TTC549 (cell line): ENCODE results near the gene BIN2.

Experiments
- FAIRE-seq: peaks from 2 replicates; lab custom pipeline; 2012; peaks lifted over from hg19 to GRCh38; lab: Jason Lieb, UNC

BIN2 gene

DNA sequence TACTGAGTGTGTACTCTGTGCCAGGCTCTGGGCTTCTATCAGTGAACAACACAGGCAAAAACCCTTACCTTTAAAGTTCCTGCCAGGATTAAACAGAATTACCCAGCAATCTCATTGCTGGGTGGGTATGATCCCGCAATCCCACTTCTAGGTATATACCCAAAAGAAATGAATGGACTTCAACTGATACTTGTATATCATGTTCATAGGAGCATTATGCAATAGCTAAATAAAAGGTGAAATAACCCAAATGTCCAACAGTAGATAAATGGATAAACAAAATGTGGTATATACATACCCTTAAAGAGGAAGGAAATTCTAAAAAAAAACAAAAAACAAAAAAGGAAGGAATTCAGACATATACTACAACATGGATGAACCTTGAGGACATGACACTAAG is 70.7 kb downstream of the BIN2 start:
- FAIRE-seq: no peak

DNA sequence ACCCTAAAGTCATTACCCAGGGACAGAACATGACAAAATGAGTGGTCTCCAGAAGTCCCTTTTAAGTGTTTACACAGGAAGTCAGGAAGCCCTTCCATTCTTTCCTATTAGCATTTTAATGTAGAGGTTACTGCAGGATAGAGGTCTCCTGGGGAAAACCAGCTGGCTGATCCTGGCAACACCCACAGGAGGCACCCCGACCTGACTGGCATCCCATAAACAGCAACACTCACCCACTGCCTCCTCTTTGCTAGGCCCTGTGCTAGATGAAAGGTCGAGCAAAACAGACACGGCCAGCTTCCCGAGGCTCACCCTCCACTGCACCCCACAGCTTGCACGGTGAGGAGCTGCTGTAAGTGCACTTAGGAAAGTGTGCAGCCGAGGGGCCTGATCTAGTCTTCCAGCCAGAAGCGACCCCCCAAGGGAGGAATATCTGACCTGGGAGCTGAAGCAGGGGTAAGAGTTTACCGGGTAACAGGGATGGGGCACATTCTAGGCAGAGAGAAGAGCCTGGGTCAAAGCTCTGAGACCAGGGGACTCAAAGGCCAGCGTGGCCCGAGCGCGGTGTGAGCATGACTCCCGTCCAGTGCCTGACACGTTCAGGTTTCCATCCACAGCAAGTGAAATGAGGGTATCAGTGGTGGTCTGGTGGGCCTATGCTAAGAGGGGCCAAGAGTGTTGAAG is 76.3 kb downstream of the BIN2 start:
- FAIRE-seq: no peak

DNA sequence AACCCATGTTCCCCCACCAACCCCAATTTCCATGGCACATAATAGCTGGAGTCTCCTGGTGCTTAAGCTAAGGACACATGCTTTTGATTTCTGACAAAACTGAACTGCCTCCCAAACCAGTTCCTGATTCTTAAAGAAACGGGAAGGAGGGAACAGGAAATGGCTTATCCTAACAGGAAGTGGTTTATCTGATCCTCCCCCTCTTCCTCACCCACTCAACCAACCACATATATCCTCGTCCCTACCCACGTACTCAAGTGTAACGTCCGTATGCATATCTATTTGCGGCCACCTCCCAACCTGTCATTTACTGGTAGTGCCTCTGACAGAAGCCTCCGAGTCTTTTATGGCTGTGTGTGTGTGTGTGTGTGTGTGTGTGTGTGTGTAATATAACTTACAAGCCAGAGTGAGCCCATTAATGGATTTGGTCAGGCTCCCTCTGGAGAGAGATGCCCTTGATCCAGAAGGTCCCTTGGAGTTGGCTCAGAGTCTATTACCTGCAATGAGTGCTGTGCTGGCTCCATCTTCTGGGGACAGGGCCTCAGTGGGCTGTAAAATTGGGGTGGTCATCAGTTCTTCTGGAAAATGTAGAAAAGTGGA is 77.6 kb downstream of the BIN2 start:
- FAIRE-seq: no peak

DNA sequence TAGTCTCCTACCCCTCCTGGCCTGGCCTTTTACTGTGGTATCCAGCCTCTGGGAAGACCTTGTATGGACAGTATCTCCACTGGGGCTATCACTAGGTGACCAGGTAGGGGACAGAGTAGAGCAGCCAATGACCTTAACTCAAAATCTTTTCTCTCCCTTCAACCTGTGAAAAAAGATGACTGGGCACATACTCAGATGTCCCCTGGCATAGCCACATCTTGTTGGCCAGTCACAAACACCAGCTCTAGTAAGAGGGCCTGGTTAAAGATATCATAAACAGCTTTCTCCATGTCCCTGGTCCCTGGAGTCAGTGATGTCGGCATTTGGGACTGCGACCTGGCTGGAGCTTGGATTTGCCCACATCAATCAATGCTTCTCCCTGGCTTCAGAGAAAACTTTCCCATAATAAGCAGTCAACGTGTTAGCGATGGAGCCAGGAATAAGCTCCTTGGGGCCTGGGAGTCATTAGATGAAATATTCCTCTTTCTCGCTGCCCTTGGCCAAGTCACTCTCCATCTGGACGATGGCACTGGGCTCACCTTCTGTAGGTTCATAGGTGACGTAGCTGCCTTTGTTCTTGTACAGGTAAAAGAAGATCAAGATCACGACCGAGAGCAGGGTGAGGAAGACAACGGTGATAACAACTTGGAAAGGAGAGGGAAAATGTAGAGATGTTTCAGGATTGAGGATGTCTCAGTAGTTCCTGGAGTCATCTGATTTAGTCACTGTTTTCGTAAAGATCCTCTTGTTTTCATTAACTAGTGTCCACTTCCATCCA is 78.3 kb downstream of the BIN2 start:
- FAIRE-seq: no peak

- FAIRE-seq: no peak
Observed at GRCh38 chr12:51244269-51244668, 79.7 kb downstream of the BIN2 start.

DNA sequence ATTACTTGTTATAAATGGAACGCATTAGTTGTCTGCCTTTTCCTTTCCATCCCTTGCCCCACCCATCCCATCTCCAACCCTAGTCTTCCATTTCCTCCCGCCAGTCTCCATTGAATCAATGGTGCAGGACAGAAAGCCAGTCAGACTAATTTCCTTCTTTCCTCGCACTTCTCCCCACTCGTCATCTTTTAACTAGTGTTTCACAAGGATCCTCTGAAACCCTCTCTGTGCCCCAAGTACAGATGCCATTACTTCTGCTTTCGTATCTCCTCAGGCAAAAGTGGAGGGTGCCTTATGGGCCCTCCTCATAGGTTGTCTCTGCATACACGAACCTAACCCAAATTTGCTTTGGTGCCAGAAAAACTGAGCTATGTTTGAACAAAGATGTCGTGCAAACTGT is 81.1 kb downstream of the BIN2 start:
- FAIRE-seq: no peak

DNA sequence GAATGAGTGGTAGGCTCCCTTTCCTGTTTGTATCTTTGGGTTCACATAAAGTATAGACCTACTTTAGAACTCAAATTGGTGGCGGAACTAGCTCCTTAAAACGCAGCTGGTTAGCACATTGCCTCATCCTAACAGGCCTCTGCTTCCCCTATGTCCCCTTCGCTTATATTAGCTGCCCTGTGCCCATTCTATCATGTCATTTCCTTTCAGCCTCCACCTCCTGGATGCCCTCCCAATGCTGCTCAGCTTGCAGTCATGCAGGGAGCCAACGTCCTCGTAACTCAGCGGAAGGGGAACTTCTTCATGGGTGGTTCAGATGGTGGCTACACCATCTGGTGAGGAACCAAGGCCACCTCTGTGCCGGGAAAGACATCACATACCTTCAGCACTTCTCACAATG is 81.9 kb downstream of the BIN2 start:
- no peak for FAIRE-seq

DNA sequence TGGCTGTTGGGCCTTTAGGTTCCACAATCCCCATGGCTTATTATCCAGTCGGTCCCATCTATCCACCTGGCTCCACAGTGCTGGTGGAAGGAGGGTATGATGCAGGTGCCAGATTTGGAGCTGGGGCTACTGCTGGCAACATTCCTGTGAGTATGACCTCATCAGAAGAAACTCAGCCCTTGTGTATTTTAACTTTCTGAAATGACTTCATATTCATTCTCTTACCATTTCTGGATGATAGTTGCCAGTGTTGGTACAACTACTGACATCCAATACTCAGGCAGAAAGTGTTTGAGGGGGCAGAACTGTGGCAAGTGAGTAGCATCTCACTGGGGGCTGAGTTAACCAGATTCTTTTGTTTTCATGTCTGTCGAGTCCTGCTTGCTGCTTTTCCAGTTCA is 83.0 kb downstream of the BIN2 start:
- no peak for FAIRE-seq

DNA sequence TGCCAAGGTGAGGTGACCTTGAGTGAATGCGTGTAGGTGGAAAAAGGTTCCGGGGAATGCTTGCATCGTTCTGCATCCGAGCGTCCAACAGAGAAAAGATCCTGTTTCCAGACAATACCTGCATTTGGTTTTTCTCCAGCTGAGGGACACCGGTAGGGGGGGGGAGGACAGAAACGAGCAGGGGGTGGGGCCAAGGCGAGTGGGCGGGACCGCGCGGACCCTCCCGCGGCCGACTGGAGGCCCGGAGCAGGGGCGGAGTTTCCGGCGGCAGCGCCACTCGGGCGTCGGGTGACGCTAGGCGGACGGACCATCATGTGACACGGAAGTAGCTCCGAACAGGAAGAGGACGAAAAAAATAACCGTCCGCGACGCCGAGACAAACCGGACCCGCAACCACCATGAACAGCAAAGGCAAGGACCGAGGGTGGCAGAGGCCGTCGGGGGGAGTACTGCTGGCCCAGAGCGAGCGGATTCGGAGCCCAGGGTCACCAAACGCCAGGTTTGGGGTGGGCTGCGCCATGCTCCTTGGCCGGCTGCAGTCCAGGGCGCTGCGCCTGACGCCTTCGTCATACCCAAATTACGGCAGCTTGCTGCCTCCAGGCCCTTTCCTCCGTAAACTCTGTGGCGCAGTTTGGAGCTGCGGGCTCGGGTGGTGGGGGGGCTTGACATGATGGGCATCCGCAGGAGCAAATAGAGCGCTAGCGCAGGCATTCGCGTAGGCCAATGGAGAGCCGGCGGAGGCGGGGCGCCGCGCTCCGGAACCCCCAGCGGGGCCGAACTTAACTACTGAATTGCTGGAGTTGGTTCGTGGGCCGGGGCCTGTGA is 85.3 kb downstream of the BIN2 start, which contains the start of gene DAZAP2:
DAZAP2 (plus strand) TSS at position 317 of the 825 bp plus-strand sequence; CDS start at position 399, 82 bp downstream.
- FAIRE-seq: no peak

DNA sequence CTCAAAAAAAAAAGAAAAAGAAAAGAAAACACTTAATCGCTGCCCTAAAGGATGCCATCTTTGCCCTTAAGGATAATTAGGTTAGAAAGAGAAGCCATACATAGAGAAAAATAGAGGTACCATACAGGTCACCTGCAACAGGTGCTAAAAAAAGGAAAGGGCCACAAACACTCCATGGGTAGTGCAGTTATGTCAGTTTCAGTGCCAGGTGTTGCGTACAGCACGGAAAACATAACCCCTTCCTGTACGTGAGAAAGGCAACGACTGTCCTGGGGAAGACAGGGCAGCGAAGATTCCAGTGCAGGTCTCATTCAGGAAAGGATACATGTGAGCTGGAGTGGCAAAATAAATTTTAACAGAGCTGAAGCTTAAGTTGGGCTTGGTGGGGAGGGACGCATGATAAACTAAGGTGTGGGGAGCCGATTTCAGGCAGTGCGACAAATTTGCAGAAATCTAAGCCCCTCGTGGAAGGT is 85.9 kb downstream of the BIN2 start:
- FAIRE-seq: no peak

DNA sequence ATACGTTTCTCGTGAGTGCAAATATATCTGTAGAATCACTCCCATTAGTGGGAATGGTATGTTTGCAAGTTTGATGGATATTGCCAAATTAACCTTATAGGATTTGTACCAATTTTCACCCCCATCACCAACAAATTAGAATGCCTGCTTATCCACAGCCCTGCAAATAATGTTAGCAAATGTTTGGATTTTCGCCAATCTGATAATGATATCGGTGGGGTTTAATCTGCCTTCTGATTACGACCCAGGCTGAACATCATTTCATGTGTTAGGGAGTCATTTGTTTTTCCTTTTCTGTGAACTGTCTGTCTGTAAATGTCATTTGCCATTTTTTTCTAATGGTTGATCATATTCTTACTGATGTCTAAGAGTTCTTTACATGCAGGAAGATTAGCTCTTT is 89.4 kb downstream of the BIN2 start:
- FAIRE-seq: no peak

DNA sequence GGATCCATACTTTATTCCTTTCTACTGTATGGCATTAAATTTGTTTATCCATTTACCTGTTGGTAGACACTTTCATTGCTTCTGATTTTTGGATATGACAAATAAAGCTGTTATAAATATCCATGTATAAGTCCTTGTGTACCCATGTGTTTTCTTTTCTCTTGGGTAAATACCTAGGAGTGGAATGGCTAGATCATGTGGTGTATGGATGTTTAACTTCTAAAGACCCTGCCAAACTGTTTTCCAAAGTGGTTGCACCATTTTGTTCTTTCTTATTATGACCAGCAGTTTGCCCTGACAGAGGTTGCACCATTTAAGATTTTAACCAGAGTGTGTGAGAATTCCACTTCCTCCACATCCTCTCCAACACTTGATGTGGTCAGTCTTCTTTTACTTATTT is 91.3 kb downstream of the BIN2 start:
- no peak for FAIRE-seq
